HG02642 (cell line): ENCODE results near the gene CSK.
A peak's percentile ranks its signal among the peaks of the same experiment; 100 is the strongest.

ENCODE experiments used
- ATAC-seq: cut with Tn5 transposase; IDR thresholded peaks from one replicate; pipeline ENCODE4 v1.9.1; 2021; ENCODE audit warnings: mild to moderate bottlenecking; ENCODE audit not compliant: unreplicated experiment, poor library complexity

The CSK gene

GRCh38 chr15:74769463-74770025 is 12.3 kb upstream of the CSK start:
- no peak for ATAC-seq

GRCh38 chr15:74770211-74770903 is 11.5 kb upstream of the CSK start:
- ATAC-seq = no peak

GRCh38 chr15:74773329-74773728 is 8.6 kb upstream of the CSK start:
- ATAC-seq = no peak

- ATAC-seq = no peak
Observed at GRCh38 chr15:74773731-74774252, 8.1 kb upstream of the CSK start.

- ATAC-seq = no peak
Observed at GRCh38 chr15:74775132-74775562, 6.7 kb upstream of the CSK start.

- ATAC-seq = no peak
Observed at GRCh38 chr15:74775894-74776293, 6.0 kb upstream of the CSK start.

GRCh38 chr15:74776821-74777768 is 4.8 kb upstream of the CSK start:
- no peak for ATAC-seq

GRCh38 chr15:74777769-74778598 is 3.9 kb upstream of the CSK start:
- ATAC-seq = no peak

- no peak for ATAC-seq
Observed at GRCh38 chr15:74778599-74778970, 3.3 kb upstream of the CSK start.

GRCh38 chr15:74779162-74779648 is 2.7 kb upstream of the CSK start:
- no peak for ATAC-seq

GRCh38 chr15:74780523-74781430 is 1.1 kb upstream of the CSK start:
- no peak for ATAC-seq

GRCh38 chr15:74782259-74783071 is 585 bp downstream of the CSK start:
- peak; percentile 12 for ATAC-seq

- no peak for ATAC-seq
Observed at GRCh38 chr15:74783072-74783807, 1.4 kb downstream of the CSK start.

- ATAC-seq = no peak
Observed at GRCh38 chr15:74783808-74784175, 1.9 kb downstream of the CSK start.

- no peak for ATAC-seq
Observed at GRCh38 chr15:74784426-74785193, 2.7 kb downstream of the CSK start.

GRCh38 chr15:74785194-74786032 is 3.5 kb downstream of the CSK start:
- no peak for ATAC-seq
